KMS-11 (cell line): Measurements from ENCODE around the gene SLC38A10.

Experiments
- H2AFZ ChIP-seq: fragments of 200-600 bp; sonication (generic); 2 replicates; pipeline ENCODE4 v1.6.1; 2016; ENCODE audit warnings: antibody characterized with exemption, mixed run types, low read depth
- H3K27ac ChIP-seq: fragments of 200-600 bp; sonication (generic); 2 replicates; pipeline ENCODE4 v1.6.1; 2016; ENCODE audit warnings: mild to moderate bottlenecking, mixed run types
- H3K27me3 ChIP-seq: fragments of 200-600 bp; sonication (generic); 2 replicates; pipeline ENCODE4 v1.6.1; 2017; ENCODE audit warnings: mild to moderate bottlenecking, low read depth, mixed run types, moderate library complexity; ENCODE audit not compliant: insufficient read depth
- H3K36me3 ChIP-seq: fragments of 200-600 bp; sonication (generic); 2 replicates; pipeline ENCODE4 v1.6.1; 2017; ENCODE audit warnings: mild to moderate bottlenecking, mixed run types; ENCODE audit not compliant: insufficient read depth
- H3K4me1 ChIP-seq: fragments of 200-600 bp; sonication (generic); 2 replicates; pipeline ENCODE4 v1.6.1; 2016; ENCODE audit warnings: mild to moderate bottlenecking, low read depth, mixed run types; ENCODE audit not compliant: poor library complexity, severe bottlenecking
- H3K4me2 ChIP-seq: fragments of 200-600 bp; sonication (generic); 2 replicates; pipeline ENCODE4 v1.7.0; 2016; ENCODE audit warnings: mild to moderate bottlenecking, mixed run types
- H3K4me3 ChIP-seq: fragments of 200-600 bp; sonication (generic); IDR thresholded peaks from 2 replicates; pipeline ENCODE4 v1.6.1; 2017; ENCODE audit warnings: low read depth, low read length, mixed read lengths; ENCODE audit not compliant: insufficient read depth
- H3K79me2 ChIP-seq: fragments of 200-600 bp; sonication (generic); 2 replicates; pipeline ENCODE4 v1.6.1; 2016; ENCODE audit warnings: low read depth, mixed run types; ENCODE audit not compliant: insufficient read depth
- H3K9ac ChIP-seq: fragments of 200-600 bp; sonication (generic); 2 replicates; pipeline ENCODE4 v1.6.1; 2016; ENCODE audit warnings: mild to moderate bottlenecking, mixed run types
- H4K20me1 ChIP-seq: fragments of 200-600 bp; sonication (generic); 2 replicates; pipeline ENCODE4 v1.6.1; 2016; ENCODE audit warnings: mild to moderate bottlenecking, mixed run types; ENCODE audit not compliant: insufficient read depth
- TF ChIP-seq, protein P1 (sequence below): fragments of 200-600 bp; sonication (generic); conservative IDR thresholded peaks from 2 replicates; pipeline ENCODE4 v1.6.1; 2017; ENCODE audit warnings: low read depth, mild to moderate bottlenecking, antibody characterized with exemption, low read length, moderate library complexity, mixed read lengths

The SLC38A10 gene

DNA sequence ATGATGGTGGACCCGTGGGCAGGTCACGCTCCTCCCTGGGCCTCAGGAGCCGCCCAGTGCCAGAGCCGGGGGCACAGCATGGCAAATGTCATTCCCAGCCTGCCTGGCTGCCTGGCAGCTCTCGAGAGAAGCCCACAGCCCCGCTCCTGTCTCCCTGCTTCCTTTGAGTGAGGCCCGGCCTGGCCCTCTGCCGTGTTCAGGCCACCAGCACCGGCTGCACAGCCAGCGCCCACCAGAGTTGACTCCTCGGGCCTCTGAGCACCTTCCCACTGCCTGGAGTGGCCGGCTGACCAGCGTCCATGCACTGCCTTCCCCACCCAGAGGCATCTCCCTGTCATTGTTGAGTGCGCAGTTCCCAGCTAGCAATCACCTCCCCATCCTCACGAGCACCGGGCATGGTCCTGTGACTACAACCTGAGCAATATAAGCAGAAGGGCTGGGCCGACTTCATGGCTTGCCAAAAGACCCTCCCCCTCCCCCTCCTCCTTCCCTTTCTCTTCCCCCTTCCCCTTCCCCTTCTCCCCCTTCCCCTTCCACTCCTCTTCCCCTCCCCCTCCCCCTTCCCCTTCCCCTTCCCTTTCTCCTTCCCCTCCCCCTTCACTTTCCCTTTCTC lies 11.9 kb upstream of the SLC38A10 start:
- no peak overlapping the region for H3K4me3 ChIP-seq
- H3K36me3 ChIP-seq = no peaks in the 10 kb centered on the region
- no peaks in the 10 kb centered on the region for H4K20me1 ChIP-seq
- no peak overlapping the region for H3K27ac ChIP-seq
- no peak overlapping the region for H2AFZ ChIP-seq
- TF ChIP-seq, protein P1, sequence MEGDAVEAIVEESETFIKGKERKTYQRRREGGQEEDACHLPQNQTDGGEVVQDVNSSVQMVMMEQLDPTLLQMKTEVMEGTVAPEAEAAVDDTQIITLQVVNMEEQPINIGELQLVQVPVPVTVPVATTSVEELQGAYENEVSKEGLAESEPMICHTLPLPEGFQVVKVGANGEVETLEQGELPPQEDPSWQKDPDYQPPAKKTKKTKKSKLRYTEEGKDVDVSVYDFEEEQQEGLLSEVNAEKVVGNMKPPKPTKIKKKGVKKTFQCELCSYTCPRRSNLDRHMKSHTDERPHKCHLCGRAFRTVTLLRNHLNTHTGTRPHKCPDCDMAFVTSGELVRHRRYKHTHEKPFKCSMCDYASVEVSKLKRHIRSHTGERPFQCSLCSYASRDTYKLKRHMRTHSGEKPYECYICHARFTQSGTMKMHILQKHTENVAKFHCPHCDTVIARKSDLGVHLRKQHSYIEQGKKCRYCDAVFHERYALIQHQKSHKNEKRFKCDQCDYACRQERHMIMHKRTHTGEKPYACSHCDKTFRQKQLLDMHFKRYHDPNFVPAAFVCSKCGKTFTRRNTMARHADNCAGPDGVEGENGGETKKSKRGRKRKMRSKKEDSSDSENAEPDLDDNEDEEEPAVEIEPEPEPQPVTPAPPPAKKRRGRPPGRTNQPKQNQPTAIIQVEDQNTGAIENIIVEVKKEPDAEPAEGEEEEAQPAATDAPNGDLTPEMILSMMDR = no peak
- H3K27me3 ChIP-seq = peaks cover 96% of the 10 kb centered on the region
- no peak overlapping the region for H3K4me2 ChIP-seq
- peaks cover 6% of the 10 kb centered on the region for H3K4me1 ChIP-seq
- no peak overlapping the region for H3K9ac ChIP-seq
- no peaks in the 10 kb centered on the region for H3K79me2 ChIP-seq

DNA sequence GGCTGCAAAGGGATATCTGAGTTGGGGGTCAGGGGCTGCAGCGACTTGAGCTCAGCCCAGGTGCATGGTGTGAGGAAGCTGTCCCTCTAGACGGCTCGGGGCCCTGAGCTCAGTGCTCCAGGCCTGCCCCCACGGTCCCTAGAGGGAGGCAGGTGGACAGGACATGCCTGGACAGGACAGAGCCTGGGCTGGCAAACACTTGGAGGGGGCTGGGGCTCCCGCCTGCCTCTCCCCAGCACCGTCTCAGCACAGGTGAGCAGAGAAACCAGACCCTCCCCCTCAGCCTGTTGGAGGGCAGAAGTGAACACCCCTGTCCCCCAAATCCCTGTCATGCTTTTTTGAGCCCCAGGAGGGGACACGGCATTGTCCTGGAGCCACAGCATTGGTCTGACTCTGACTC lies 11.4 kb upstream of the SLC38A10 start:
- no peak overlapping the region for H2AFZ ChIP-seq
- no peaks in the 10 kb centered on the region for H3K79me2 ChIP-seq
- TF ChIP-seq, protein P1 = no peak
- peaks cover 6% of the 10 kb centered on the region for H3K4me1 ChIP-seq
- no peaks in the 10 kb centered on the region for H4K20me1 ChIP-seq
- no peak overlapping the region for H3K4me2 ChIP-seq
- no peak overlapping the region for H3K9ac ChIP-seq
- H3K27me3 ChIP-seq = peaks cover 96% of the 10 kb centered on the region
- no peak overlapping the region for H3K4me3 ChIP-seq
- H3K27ac ChIP-seq = no peak overlapping the region
- H3K36me3 ChIP-seq = no peaks in the 10 kb centered on the region

DNA sequence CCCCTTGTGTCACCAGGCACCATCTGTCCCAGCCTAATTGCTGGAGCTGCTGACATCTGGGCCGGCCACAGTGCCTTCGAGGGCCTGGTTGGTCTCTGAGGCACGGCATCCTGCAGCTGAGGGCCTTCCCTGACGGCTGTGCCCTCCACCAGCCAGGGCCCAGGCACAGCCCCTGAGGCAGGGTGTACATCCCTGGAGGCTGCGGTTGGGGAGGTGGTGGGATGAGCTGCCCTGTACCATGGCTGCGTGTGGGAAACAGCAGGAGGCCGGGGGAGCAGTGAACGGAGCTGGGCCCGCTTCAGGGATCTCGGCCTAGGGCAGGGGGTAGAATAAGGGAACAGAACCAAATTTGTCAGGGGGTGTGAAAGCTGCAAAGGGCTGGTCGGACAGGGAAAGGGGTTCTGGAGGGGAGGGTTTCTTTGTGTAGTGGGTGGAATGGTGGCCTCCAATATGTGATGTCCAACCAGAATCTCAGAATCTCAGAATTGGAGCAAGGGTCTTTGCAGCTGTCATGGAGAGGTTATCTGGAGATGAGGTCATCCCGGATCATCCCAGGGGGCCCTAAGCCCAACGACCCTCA lies 10.0 kb upstream of the SLC38A10 start:
- TF ChIP-seq, protein P1 = no peak
- Histone ChIP-seq H3K4me3 (no peak overlapping the region), H3K4me1 (peaks cover 6% of the 10 kb centered on the region), H3K27ac (no peak overlapping the region), H3K9ac (no peak overlapping the region), H3K4me2 (no peak overlapping the region), H4K20me1 (no peaks in the 10 kb centered on the region), H3K36me3 (no peaks in the 10 kb centered on the region), H3K27me3 (peaks cover 95% of the 10 kb centered on the region), H3K79me2 (no peaks in the 10 kb centered on the region), H2AFZ (no peak overlapping the region)

DNA sequence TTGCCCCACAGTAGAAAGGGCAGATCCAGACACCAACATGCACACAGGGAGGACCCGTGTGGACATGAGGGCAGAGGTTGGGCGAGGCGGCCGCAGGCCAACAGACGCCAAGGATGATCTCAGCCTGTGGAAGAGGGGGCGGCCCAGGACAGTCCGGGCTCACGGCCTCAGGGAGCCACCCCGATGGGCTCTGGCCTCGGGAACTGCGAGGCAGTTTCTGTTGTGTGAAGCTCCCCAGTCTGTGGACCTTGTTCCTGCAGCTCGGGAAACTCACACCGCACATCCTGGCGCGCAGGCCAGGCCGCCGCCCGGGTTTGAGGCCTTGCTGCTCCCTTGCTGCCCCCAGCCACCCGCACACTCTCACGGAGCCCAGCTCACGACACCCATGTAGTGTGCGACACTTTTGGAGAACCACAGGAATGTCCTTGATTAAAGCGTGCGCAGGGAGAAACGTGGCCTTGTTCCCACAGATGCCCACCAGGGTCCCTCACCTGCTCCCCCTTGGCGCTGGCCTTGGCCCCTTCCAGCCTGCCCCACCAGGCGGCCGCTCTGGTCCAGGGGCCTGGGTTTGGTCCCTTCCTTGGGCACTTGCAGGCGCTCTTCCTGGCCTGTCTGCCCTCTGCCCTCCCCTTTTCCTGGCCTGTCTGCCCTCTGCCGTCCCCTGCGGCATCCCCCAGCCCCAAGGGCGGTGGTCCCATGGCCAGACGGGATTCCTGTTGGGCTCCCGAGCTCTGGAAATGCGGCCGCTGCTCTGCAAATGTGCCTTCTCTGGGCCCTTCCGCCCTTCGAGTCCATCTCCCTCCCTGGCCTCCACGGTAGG lies 9.3 kb upstream of the SLC38A10 start:
- Histone ChIP-seq H3K27ac (no peak overlapping the region), H3K9ac (no peak overlapping the region), H2AFZ (no peak overlapping the region), H3K36me3 (no peaks in the 10 kb centered on the region), H4K20me1 (no peaks in the 10 kb centered on the region), H3K4me3 (no peak overlapping the region), H3K4me1 (peaks cover 5% of the 10 kb centered on the region), H3K4me2 (no peak overlapping the region), H3K27me3 (peaks cover 95% of the 10 kb centered on the region), H3K79me2 (no peaks in the 10 kb centered on the region)
- TF ChIP-seq, protein P1 = no peak
